OCI-LY1 (cell line): ENCODE results near the gene NPB.

ENCODE experiments used
- H2AFZ ChIP-seq: fragments of 200-600 bp; sonication (generic), shearing (Covaris generic); 2 replicates; pipeline ENCODE4 v1.6.0; 2014; ENCODE audit warnings: antibody characterized with exemption, mild to moderate bottlenecking, low read length
- H3F3A ChIP-seq: fragments of 200-600 bp; sonication (generic), shearing (Covaris generic); 2 replicates; pipeline ENCODE4 v1.6.0; 2014; ENCODE audit warnings: mild to moderate bottlenecking, antibody characterized with exemption, low read length, moderate library complexity; ENCODE audit not compliant: insufficient read depth
- H3K27ac ChIP-seq: fragments of 200-600 bp; sonication (generic); 2 replicates; pipeline ENCODE4 v1.5.1; 2014; ENCODE audit warnings: low read length, mixed run types, mild to moderate bottlenecking, low read depth; ENCODE audit not compliant: poor library complexity, severe bottlenecking
- H3K27me3 ChIP-seq: fragments of 200-600 bp; sonication (generic); 2 replicates; pipeline ENCODE4 v1.6.0; 2014; ENCODE audit warnings: antibody characterized with exemption, mild to moderate bottlenecking, low read length, moderate library complexity; ENCODE audit not compliant: insufficient read depth
- H3K36me3 ChIP-seq: fragments of 200-600 bp; sonication (generic); 2 replicates; pipeline ENCODE4 v1.6.1; 2014; ENCODE audit warnings: mild to moderate bottlenecking, antibody characterized with exemption, low read length, moderate library complexity, mixed read lengths; ENCODE audit not compliant: insufficient read depth
- H3K4me1 ChIP-seq: fragments of 200-600 bp; sonication (generic); 2 replicates; pipeline ENCODE4 v1.5.1; 2014; ENCODE audit warnings: mild to moderate bottlenecking, low read length, moderate library complexity; ENCODE audit not compliant: insufficient read depth, severe bottlenecking
- H3K4me2 ChIP-seq: fragments of 200-600 bp; sonication (generic), shearing (Covaris generic); 2 replicates; pipeline ENCODE4 v1.6.1; 2014; ENCODE audit warnings: low read length
- H3K4me3 ChIP-seq: fragments of 200-600 bp; sonication (generic); 2 replicates; pipeline ENCODE4 v1.5.1; 2014; ENCODE audit warnings: low read length, low read depth, mild to moderate bottlenecking, mixed read lengths; ENCODE audit not compliant: poor library complexity, severe bottlenecking
- H3K79me2 ChIP-seq: fragments of 200-600 bp; shearing (Covaris generic); 2 replicates; pipeline ENCODE4 v1.6.1; 2016; ENCODE audit warnings: mixed run types, low read length, mixed read lengths; ENCODE audit not compliant: insufficient read depth
- H3K9ac ChIP-seq: fragments of 200-600 bp; sonication (generic), shearing (Covaris generic); 2 replicates; pipeline ENCODE4 v1.6.1; 2014; ENCODE audit warnings: mild to moderate bottlenecking, low read length, mixed read lengths
- H3K9me2 ChIP-seq: fragments of 200-600 bp; sonication (generic), shearing (Covaris generic); 2 replicates; pipeline ENCODE4 v1.6.1; 2014; ENCODE audit warnings: low read depth, mild to moderate bottlenecking, low read length, mixed read lengths
- H3K9me3 ChIP-seq: fragments of 200-600 bp; shearing (Covaris generic); 2 replicates; pipeline ENCODE4 v1.6.1; 2014; ENCODE audit warnings: low read length, mixed read lengths
- H4K20me1 ChIP-seq: fragments of 200-600 bp; sonication (generic), shearing (Covaris generic); 2 replicates; pipeline ENCODE4 v1.6.0; 2016; ENCODE audit warnings: mild to moderate bottlenecking, low read length; ENCODE audit not compliant: insufficient read depth
- CTCF ChIP-seq: fragments of 200-600 bp; sonication (generic), shearing (Covaris generic); IDR thresholded peaks from 2 replicates; pipeline ENCODE4 v1.5.1; 2017; ENCODE audit warnings: mild to moderate bottlenecking, antibody characterized with exemption, low read length, moderate library complexity, mixed read lengths
- EZH2 ChIP-seq: fragments of 200-600 bp; sonication (generic), shearing (Covaris generic); IDR thresholded peaks from 2 replicates; pipeline ENCODE4 v1.8.0; 2017; ENCODE audit warnings: borderline replicate concordance, mixed run types, mild to moderate bottlenecking, antibody characterized with exemption, low read length, moderate library complexity, mixed read lengths

The NPB gene

GRCh38 chr17:81885869-81886548 lies 16.0 kb upstream of the NPB start:
- no peaks in the 10 kb centered on the region for H3F3A ChIP-seq

GRCh38 chr17:81888105-81888987 lies 13.7 kb upstream of the NPB start:
- H3K27me3 ChIP-seq: no peaks in the 10 kb centered on the region
- no peak overlapping the region for H3K9ac ChIP-seq
- no peaks in the 10 kb centered on the region for H3K9me2 ChIP-seq
- H3K36me3 ChIP-seq: peaks cover 72% of the 10 kb centered on the region
- H3K79me2 ChIP-seq: peaks cover 17% of the 10 kb centered on the region
- TF ChIP-seq EZH2 (no peak), CTCF (no peak)
- H3K4me3 ChIP-seq: no peak overlapping the region
- H3K27ac ChIP-seq: no peak overlapping the region
- no peaks in the 10 kb centered on the region for H4K20me1 ChIP-seq
- peaks cover 24% of the 10 kb centered on the region for H3K4me1 ChIP-seq
- H3K4me2 ChIP-seq: no peak overlapping the region
- H3F3A ChIP-seq: 0 out of 2 replicates have a peak, but pooled peaks cover 2% of the 10 kb centered on the region
- no peak overlapping the region for H2AFZ ChIP-seq
- no peaks in the 10 kb centered on the region for H3K9me3 ChIP-seq

More at GRCh38 chr17:81885869-81886548, 16.0 kb upstream of the NPB start:
- Histone ChIP-seq H3K79me2 (peaks cover 16% of the 10 kb centered on the region), H3K4me2 (no peak overlapping the region), H3K9me2 (no peaks in the 10 kb centered on the region), H3K4me3 (no peak overlapping the region), H3K36me3 (peaks cover 93% of the 10 kb centered on the region), H3K4me1 (peaks cover 11% of the 10 kb centered on the region), H3K9me3 (no peaks in the 10 kb centered on the region), H4K20me1 (no peaks in the 10 kb centered on the region), H3K27me3 (no peaks in the 10 kb centered on the region), H2AFZ (no peak overlapping the region), H3K9ac (no peak overlapping the region), H3K27ac (no peak overlapping the region)
- TF ChIP-seq CTCF: no peak

- Histone ChIP-seq H4K20me1 (no peaks in the 10 kb centered on the region), H3K9me3 (no peaks in the 10 kb centered on the region), H3K79me2 (peaks cover 17% of the 10 kb centered on the region), H3K9me2 (no peaks in the 10 kb centered on the region), H2AFZ (no peak overlapping the region), H3F3A (0 out of 2 replicates have a peak, but pooled peaks cover 2% of the 10 kb centered on the region), H3K4me3 (no peak overlapping the region), H3K36me3 (peaks cover 66% of the 10 kb centered on the region), H3K27me3 (no peaks in the 10 kb centered on the region), H3K4me2 (no peak overlapping the region), H3K9ac (no peak overlapping the region; the same call in 1 of the 2 replicates), H3K27ac (no peak overlapping the region), H3K4me1 (peaks cover 32% of the 10 kb centered on the region)
- TF ChIP-seq CTCF (no peak), EZH2 (no peak)
Measured at GRCh38 chr17:81888988-81889595, 12.9 kb upstream of the NPB start.
